ENCODE data around the gene MYL7. TPM values are rescaled to one million over a fixed set of nuclear protein-coding genes. Genes with fewer than 3 reads are reported as not detected.
A peak's percentile ranks its signal among the peaks of the same experiment; 100 is the strongest.
"Not testable (repeated sequence)": the region's sequence is repeated elsewhere in the genome, so short reads cannot be mapped to it uniquely, and the experiment has no call there.

MYL7 gene
- total RNA-seq, 1 donor from 2014 or later = not detected

- ATAC-seq = no peak
- intact Hi-C loops (cut with DNase I) = no loop called here
- peak; percentile 43 for DNase-seq (ENCODE audit: low spot score)
Observed at GRCh38 chr7:44142028-44142427, 896 bp upstream of the MYL7 start.

- intact Hi-C loops (cut with DNase I) = no loop called here
- no peak for ATAC-seq
- DNase-seq (ENCODE audit: low spot score) = no peak
Observed at GRCh38 chr7:44140341-44140740, 791 bp downstream of the MYL7 start.

- intact Hi-C loops (cut with DNase I) = no loop called here
- ATAC-seq = no peak
Observed at GRCh38 chr7:44139311-44140010, 1.7 kb downstream of the MYL7 start.

GRCh38 chr7:44138698-44139097 is 2.4 kb downstream of the MYL7 start:
- no peak for DNase-seq (ENCODE audit: low spot score)
- intact Hi-C loops (cut with DNase I) = no loop called here
- no peak for ATAC-seq

More at GRCh38 chr7:44139311-44140010, 1.7 kb downstream of the MYL7 start:
- no peak for DNase-seq (ENCODE audit: low spot score)

- intact Hi-C loops (cut with DNase I) = no loop called here
- no peak for ATAC-seq
- no peak for DNase-seq (ENCODE audit: low spot score)
Observed at GRCh38 chr7:44136731-44137130, 4.4 kb downstream of the MYL7 start.

- ATAC-seq = no peak
Observed at GRCh38 chr7:44134943-44135628, 6.0 kb downstream of the MYL7 start.

GRCh38 chr7:44133295-44133694 is 7.8 kb downstream of the MYL7 start:
- DNase-seq (ENCODE audit: low spot score) (no peak), ATAC-seq (no peak)
- intact Hi-C loops (cut with DNase I) = no loop called here

More at GRCh38 chr7:44134943-44135628, 6.0 kb downstream of the MYL7 start:
- intact Hi-C loops (cut with DNase I) = no loop called here
- DNase-seq (ENCODE audit: low spot score) = no peak

- no peak for ATAC-seq
- DNase-seq (ENCODE audit: low spot score) = no peak
- intact Hi-C loops (cut with DNase I) = no loop called here
Observed at GRCh38 chr7:44132039-44132438, 9.1 kb downstream of the MYL7 start.

GRCh38 chr7:44131173-44132029 is 9.7 kb downstream of the MYL7 start:
- intact Hi-C loops (cut with DNase I) = no loop called here
- no peak for DNase-seq (ENCODE audit: low spot score)
- peak; percentile 48 for ATAC-seq

- intact Hi-C loops (cut with DNase I) = no loop called here
- ATAC-seq = no peak
- DNase-seq (ENCODE audit: low spot score) = no peak
Observed at GRCh38 chr7:44128721-44129582, 12.2 kb downstream of the MYL7 start.

GRCh38 chr7:44127161-44127560 is 14.0 kb downstream of the MYL7 start:
- intact Hi-C loops (cut with DNase I) = no loop called here
- no peak for ATAC-seq
- DNase-seq (ENCODE audit: low spot score) = no peak

GRCh38 chr7:44126574-44126973 is 14.6 kb downstream of the MYL7 start:
- DNase-seq (ENCODE audit: low spot score); ATAC-seq; intact Hi-C loops (cut with DNase I): not testable (repeated sequence)

GRCh38 chr7:44124822-44125202 is 16.3 kb downstream of the MYL7 start:
- ATAC-seq (no peak), DNase-seq (ENCODE audit: low spot score) (no peak)
- intact Hi-C loops (cut with DNase I) = no loop called here

GRCh38 chr7:44123190-44124003 is 17.7 kb downstream of the MYL7 start, which contains the start of gene POLD2:
TSS of gene POLD2 (minus strand) at chr7:44123548. CDS start at chr7:44122053, 1,495 bp downstream.
- intact Hi-C loops (cut with DNase I) = no loop called here
- DNase-seq (ENCODE audit: low spot score) (peak; percentile 99), ATAC-seq (peak; percentile 98)

GRCh38 chr7:44122529-44122928 is 18.6 kb downstream of the MYL7 start:
- ATAC-seq (no peak), DNase-seq (ENCODE audit: low spot score) (no peak)
- intact Hi-C loops (cut with DNase I) = no loop called here

- DNase-seq (ENCODE audit: low spot score) (no peak), ATAC-seq (no peak)
- intact Hi-C loops (cut with DNase I) = no loop called here
Observed at GRCh38 chr7:44121761-44122420, 19.2 kb downstream of the MYL7 start.

- intact Hi-C loops (cut with DNase I) = no loop called here
- no peak for DNase-seq (ENCODE audit: low spot score)
- ATAC-seq = no peak
Observed at GRCh38 chr7:44120395-44120794, 20.7 kb downstream of the MYL7 start.
